ENCODE results near the gene VPS26B.

DNA sequence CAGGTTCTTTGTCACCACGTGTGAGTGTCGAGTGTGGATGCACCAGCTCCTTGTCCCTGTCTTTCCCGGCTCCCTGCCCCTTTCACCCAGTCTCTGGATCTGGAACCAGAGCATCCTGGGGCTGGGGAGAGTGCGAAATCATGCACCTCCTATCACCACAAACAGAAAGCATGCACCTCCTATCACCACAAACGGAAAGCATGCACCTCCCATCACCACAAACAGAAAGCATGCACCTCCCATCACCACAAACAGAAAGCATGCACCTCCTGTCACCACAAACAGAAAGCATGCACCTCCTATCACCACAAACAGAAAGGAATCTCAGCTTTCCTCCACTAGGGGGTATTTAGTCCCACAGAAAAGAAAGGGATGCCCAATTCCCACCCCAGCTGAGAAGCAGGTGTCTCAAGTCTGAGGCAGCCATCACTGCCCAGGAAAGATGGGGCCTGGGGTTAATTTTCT is 45.8 kb downstream of the VPS26B start:
- TF ChIP-seq, protein P1, sequence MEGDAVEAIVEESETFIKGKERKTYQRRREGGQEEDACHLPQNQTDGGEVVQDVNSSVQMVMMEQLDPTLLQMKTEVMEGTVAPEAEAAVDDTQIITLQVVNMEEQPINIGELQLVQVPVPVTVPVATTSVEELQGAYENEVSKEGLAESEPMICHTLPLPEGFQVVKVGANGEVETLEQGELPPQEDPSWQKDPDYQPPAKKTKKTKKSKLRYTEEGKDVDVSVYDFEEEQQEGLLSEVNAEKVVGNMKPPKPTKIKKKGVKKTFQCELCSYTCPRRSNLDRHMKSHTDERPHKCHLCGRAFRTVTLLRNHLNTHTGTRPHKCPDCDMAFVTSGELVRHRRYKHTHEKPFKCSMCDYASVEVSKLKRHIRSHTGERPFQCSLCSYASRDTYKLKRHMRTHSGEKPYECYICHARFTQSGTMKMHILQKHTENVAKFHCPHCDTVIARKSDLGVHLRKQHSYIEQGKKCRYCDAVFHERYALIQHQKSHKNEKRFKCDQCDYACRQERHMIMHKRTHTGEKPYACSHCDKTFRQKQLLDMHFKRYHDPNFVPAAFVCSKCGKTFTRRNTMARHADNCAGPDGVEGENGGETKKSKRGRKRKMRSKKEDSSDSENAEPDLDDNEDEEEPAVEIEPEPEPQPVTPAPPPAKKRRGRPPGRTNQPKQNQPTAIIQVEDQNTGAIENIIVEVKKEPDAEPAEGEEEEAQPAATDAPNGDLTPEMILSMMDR (IDR thresholded peaks at IDR 0.05; ENCODE audit: insufficient read depth, low read length) = no peak
- TF ChIP-seq POLR2AphosphoS5 (IDR thresholded peaks at IDR 0.05; ENCODE audit: low read depth) (no peak), GABPA (IDR thresholded peaks at IDR 0.05; ENCODE audit: low read depth) (no peak)
